NCI-H2227 (cell line): ENCODE data around the gene MAD1L1.

Experiments
- DNase-seq: peaks from one replicate; lab custom pipeline; 2025; ENCODE audit not compliant: unreplicated experiment; lab: John Stamatoyannopoulos, UW

MAD1L1 gene

GRCh38 chr7:2158331-2159175, 74.2 kb downstream of the MAD1L1 start:
- DNase-seq = no peak

GRCh38 chr7:2157473-2158279, 75.1 kb downstream of the MAD1L1 start:
- DNase-seq = peak; percentile 88

GRCh38 chr7:2156756-2157472, 75.8 kb downstream of the MAD1L1 start:
- DNase-seq = no peak

DNA sequence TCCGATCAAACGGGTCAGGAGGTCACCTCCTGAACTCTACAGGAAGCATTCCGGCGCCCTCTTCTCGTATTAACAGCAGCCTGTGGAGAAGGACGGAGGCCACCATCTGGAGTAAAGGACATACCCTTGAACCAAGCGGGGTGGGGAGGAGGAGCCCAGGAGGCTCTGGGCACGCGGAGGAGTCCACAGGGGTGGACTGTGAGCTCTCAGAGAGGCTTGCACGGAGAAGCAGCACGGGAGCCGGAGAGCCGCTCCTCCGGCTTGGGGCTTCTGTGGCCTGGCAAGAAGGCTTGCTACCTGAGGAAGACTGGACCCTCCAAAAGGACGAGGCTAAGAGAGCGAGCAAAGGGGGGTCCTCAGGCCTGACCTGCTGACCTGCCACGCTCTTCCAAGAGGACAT, 77.9 kb downstream of the MAD1L1 start:
- DNase-seq = no peak

GRCh38 chr7:2154121-2154520, 78.6 kb downstream of the MAD1L1 start:
- DNase-seq = no peak

- DNase-seq = no peak
These were observed 80.1 kb downstream of the MAD1L1 start for GRCh38 chr7:2152646-2153045.

DNA sequence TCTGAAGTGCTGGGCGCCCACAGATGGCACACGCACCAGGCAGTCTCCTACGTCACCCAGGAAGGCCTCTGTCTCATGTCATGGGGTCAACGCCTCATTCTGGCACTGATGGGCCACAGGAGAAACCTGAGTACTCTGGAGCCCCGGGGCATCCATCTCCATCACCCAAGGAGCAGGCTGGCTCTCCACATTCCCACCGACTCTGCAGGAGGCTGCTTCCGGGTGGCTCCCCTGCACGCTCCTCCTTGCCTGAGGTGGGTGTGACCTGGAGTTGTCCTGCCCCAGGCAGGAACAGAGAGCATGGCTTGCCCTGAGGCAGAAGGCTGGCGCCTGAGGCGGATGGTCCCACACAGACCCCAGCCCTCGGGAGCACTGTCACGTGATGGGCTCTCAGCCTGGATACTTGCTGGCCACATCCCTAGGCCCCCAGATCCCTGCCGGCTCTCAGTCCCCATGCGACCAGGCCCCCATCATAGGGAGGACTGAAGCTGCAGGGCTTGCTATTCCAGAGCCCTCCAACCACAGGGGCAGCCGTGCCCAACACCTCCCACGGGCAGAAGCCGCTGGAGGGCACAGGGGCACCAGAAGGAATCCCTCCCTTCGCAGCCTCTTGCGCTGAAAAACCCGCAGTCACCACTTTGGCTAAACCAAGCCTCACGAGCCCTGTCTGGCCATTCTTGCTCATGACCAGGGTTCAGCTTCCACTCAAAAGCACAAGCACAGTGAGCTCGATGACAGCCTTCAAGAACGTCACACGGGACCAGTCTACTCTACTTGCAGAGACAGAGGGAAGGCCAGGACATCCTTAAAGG, 80.7 kb downstream of the MAD1L1 start:
- DNase-seq = no peak

DNA sequence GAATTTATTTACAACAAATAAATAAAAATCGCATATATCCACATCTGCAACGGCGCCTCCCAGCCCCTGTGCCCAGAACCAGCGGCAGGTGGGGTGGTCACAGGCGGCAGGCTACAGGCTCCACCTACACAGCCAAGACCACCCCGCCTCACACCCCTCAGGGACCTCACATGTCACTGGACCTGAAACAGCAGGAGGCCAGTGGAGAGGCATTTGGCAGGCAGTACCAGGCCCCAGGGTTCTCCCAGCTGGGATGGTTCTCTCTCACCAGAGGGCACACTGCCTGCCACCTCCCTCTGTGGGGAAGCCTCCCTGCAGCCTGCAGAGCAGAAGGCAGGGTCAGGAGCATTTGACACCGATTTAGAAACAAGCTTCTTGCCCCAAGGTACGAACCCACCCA, 81.5 kb downstream of the MAD1L1 start:
- DNase-seq = no peak

DNA sequence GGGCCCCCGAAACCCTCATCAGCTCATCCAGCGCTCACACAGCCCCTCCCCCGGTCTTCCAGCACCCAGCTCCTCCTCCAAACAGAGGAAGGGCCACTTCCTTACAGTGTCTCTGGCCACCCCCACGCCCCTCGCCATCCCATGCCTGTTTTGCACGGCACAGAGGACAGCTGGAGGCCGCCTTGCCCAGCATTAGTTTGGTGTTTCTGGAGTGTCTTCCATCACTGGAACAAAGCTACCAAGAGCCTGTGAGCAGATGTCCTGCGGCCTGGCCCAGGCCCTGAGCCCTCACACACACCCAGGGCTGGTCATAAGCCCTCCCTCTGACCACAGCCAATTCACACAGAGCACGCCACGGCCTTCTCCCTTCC, 82.3 kb downstream of the MAD1L1 start:
- DNase-seq = no peak

GRCh38 chr7:2149672-2150444, 82.9 kb downstream of the MAD1L1 start:
- no peak for DNase-seq

DNA sequence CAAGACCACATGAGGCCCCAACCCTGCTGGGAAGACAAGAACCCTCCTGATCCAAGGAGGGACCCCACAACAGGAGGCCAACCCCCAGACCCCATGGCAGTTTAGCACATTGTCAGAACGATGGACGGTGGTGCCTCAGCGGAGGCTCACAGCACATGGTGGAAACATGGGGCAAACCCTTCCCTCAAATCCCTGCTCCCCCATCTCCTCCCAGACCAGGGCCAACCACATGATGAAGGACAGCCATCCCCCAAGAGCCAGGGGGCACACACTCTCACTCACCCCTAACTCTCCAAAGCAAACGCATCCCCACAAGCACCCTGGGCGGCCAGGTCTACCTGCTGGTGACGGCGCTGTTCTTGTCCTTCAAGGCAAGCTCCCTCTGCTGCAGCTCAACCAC, 83.9 kb downstream of the MAD1L1 start:
- DNase-seq = no peak

DNA sequence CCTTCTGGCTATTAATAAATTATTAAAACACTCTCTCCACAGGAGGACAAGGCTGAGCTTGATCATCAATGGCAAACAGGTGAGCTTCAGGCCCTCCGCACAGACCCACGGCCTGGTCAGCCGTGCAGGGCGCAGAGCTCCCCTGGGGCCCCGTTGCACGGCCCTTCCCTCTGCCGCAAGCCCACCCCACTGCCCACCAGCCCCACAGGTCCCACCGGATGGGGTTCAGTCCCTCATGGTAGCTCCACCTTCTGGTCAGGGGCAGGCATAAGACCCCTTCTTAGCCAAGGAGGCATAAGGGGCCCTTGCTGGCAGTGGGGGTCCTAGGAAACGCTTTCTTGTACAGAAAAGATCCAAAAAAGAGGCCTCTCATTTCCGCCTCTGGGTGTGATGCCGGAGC, 84.6 kb downstream of the MAD1L1 start:
- no peak for DNase-seq

DNA sequence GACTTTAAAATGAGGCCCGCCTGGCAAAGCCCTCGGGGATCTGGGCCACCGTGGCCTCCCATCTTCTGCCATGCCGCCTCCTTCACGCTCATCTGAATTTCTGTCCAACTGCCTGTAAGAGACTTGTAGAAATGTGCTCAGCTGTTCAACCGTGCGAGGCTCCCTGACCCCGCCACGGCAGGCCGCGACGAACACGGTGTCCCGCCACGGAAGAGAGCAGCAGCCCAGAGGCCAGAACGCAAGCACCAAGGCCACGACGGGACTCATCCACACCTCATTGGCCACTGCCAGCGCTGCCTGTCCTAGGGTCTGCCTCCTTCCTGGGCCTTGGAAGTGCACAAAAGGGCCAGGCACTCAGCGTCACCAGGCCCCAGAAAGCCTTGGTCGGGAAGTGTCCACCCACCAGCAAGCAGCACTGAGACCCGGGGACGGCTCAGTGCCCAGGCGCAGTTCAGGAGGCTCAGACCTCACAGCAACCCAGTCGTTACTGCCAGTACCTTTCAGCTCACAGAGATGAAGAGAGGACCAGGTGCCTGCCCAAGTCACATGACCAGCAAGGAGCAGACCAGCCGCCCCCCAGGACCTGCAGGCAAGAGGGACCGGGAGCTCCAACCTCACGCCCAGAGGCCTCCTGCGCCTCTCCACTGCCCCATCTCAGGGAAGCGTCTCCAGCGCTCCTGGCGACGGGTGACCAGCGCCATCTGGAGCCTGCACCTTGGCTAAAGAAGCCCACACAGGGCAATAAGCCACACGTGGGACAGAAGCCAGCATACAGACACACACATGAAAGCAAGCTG, 85.9 kb downstream of the MAD1L1 start:
- no peak for DNase-seq

DNA sequence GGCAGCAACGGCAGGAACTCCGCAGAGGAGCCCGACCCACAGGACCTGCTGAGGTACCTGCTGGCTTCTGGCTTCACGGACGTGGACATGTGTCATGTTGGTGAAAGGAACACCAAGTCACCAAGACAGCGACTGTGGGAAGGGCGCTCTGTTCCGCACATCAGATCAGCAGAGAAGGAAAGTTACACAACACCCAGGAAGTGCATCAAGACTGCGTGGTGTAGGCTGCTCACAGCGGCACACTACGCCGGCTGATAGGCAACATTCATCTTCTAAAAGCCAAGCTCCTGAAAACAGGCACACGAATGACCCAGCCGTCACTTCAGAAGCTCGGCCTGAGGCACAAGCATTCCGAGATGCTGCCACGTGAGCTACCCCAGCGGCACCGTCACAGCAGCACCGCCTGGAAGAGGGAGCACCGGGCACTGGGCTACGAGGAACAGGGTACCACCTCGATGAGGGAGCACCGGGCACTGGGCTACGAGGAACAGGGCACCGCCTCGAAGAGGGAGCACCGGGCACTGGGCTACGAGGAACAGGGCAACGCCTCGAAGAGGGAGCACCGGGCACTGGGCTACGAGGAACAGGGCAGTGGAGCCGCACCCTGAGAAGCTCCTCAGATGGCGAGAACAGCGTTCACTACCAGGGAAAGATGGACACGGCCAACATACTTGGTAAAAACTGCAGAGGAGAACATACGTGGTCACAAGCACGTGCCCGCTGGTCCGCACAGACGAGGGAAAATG, 86.7 kb downstream of the MAD1L1 start:
- no peak for DNase-seq

DNA sequence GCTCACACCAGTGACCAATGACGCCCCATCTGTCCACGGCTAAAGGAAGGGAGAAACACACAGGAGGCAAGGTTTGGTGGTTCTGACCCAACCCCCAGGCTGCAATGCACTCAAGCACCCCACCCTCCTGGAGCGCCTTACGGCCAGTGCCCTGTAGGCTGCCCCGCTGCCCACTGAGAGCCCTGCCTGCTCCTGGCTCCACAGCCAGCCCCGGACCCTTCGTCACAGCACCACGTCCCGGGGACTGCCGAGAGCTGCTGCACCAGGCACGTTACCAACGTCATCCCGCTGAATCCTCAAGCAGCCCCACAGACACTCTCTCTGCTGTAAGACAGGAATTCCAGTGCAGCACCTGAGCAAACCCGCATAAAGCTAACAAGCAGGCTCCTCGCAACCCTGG, 87.8 kb downstream of the MAD1L1 start:
- no peak for DNase-seq

- no peak for DNase-seq
These were observed 88.7 kb downstream of the MAD1L1 start for GRCh38 chr7:2143981-2144595.

- no peak for DNase-seq
These were observed 89.3 kb downstream of the MAD1L1 start for GRCh38 chr7:2143450-2143849.

DNA sequence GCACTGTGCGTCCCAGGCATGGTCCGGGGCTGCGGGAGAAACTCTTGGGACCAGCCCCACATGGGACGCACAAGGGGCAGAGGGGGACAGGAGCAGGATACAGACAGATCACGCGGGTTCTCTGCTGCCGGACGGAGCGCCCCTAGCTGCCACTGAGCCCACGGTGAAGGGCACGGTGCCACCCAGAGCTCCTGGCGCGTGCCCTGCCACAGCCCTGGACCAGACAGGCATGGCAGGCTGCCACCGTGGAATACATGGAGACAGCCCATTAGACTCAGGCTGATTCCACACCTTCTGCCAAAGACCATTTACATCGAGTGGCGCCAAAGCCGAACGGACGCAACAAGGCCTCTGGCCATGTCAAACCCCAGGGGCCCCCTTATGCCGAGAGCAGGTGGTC, 90.4 kb downstream of the MAD1L1 start:
- DNase-seq = no peak
